GM03348 (cell line): ENCODE measurements around the gene MTRFR.

Experiments
- DNase-seq: peaks from one replicate; pipeline ENCODE4 v3.0.0; 2012; ENCODE audit warnings: low spot score

The MTRFR gene

DNA sequence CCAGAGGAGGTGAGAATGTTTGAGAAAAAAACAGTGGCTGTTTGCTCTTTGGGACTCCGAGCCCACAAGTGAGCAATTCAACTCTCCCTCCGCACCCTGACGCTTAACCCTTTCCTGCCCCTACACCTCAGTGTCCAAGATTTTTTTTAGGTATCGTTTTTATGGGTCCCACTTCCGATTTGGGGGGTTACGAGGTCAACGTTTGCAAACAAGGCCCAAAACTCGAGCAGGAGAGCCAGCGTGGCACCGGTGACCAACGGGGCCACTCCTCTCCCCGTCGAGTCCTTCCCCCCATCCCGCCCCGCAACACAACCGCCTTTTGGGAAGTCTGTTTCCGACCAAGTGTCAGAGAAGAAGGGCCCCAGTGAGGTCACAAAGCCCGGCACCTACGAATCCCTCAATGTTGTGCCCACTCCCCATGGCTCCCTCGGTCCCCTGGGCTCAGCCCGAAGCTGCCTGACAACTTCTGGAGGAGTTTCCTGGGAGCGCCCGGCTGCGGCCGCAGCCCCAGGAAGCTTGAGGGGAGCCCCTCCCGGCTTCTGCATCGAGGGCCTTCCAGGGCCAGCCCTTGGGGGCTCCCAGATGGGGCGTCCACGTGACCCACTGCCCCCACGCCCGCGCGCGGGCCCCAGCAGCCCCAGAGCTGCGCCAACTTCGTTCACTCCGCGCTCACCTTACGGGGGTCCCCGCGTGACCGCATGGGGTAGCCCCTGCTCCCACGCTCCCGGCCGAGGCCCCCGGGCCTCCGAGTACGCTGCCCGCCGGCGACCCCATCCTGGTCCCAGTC, 37.2 kb downstream of the MTRFR start:
- DNase-seq: peak; percentile 76

DNA sequence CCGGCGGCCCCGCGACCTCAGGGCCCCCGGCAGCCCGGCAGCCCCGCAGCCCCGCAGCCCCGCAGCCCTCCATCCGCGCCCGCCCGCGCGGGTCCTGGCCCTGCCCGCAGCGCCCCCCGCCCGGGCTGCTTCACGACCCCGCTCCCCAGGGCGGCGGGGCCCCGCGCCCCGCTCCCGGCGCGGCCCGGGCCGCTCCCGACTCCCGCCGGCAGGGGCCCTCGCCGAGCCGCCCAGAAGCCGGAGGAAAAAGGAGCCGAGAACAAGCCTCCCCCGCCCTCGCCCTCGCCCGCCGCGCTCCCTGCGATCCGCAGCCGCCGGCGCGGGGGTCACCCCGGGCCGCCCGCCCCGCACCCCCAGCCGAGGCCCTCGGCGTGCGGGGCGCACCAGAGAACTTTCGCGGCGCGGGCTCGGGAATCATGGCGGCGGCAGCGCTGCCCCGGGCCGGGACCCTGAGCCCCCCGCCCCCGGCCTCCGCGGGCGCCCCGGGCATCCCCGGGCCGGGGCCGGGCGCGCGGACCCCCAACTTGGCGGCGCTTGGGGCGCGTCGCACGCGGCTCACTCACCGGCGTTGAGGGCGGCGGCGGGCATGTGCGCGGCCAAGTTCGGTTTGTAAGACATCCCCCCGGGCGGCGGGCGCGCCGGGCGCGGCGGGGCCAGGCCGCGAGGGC, 37.9 kb downstream of the MTRFR start:
- peak; percentile 94 for DNase-seq

DNA sequence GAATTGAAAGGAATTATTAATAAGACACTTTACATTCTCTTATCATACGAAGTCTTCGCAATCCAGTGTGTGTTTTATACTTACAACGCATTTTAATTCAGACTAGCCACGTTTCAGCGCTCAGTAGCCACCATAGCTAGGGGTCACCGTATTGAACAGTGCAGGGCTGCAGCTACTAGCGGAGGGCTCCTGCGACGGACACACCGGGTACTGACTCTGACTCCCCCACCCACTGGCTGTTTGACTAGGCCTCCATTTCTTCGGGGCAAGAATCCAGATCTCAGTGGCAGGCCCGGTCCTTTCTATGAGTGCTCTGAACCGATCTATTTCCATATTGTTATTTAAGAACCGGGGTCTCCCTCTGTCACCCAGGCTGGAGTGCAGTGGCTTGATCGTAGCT, 39.9 kb downstream of the MTRFR start:
- DNase-seq: no peak

DNA sequence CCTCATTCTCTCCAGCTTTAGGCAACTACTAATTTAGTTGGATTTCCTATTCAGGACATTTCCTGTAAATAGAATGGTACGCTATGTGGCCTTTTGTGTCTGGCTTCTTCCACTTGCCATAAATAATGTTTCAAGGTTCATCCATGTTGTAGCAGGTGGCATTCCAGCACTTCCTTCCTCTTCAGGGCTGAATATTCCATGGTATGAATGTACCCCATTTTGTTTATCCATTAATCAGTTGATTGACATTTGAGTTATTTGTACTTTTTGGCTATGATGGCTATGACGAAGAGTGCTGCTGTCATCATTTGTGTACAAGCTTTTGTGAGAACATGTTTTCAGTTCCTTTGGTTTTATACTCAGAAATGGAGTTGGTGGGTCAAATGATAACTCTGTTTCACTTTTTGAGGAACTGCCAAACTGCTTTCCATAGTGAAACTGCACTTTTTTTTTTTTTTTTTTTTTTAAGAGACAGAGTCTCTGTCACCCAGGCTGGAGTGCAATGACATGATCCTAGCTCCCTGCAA, 44.9 kb downstream of the MTRFR start:
- no peak for DNase-seq

DNA sequence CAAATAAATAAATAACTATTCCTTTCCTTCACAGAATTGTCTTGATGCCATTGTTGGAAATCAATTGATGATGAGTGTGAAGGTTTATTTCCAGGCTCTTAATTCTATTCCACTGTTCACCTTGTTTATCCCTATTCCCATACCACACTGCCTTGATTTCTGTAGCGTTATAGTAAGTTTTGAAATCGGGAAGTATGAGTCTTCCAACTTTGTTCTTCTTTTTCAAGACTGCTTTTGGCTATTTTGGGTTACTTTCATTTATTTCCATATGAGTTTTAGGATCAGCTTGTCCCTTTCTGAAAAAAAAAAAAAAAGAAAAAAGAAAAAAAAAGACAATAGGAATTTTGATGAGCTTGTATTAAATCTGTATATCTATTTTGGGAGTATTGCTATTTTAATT, 47.7 kb downstream of the MTRFR start:
- no peak for DNase-seq

DNA sequence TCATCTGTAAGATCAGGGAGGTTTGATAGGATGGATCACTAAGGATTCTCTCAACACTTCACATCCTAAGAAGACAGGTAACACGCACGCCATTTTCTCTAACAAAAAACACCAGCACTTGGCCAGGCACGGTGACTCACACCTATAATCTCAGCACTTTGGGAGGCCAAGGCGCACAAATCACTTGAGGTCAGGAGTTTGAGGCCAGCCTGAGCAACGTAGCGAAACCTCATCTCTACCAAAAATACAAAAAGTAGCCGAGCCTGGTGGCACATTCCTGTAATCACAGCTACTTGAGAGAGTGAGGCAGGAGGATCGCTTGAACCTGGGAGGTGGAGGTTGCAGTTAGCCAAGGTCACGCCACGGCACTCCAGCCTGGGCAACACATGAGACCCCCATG, 48.9 kb downstream of the MTRFR start:
- DNase-seq: no peak

DNA sequence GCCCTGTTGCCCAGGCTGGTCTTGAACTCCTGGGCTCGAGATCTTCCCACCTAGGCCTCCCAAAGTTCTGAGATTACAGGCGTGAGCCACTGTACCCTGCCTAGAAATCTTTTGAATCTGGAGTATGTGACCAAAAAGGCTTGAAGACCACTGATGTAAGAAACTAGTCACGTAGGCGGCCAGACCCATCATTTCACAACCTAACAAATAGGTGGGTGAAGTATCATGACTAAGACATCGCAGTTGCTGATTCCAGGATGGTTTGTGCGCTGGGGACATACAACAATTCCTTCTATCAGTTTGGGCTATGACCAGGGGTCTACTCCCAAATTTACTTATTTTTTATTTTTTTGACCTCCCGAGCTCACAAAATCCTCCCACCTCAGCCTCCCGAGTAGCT, 50.2 kb downstream of the MTRFR start:
- DNase-seq: no peak

DNA sequence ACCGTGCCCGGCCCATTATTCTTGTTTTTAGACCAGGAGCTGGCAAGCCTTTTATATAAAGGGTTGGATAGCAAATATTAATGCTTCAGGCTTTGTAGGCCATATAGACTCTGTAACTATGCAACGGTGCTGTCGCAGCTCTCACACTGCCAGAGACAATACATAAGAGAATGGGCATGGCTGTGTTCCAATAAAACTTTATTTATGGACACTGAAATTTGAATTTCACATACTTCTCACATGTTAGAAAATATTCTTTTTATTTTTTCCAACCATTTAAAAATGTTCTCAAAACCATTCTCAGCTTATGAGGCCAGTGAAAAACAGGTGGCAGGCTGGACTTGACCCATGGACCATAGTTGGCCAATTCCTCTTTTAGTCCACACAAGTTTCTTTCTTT, 51.4 kb downstream of the MTRFR start:
- DNase-seq: no peak

DNA sequence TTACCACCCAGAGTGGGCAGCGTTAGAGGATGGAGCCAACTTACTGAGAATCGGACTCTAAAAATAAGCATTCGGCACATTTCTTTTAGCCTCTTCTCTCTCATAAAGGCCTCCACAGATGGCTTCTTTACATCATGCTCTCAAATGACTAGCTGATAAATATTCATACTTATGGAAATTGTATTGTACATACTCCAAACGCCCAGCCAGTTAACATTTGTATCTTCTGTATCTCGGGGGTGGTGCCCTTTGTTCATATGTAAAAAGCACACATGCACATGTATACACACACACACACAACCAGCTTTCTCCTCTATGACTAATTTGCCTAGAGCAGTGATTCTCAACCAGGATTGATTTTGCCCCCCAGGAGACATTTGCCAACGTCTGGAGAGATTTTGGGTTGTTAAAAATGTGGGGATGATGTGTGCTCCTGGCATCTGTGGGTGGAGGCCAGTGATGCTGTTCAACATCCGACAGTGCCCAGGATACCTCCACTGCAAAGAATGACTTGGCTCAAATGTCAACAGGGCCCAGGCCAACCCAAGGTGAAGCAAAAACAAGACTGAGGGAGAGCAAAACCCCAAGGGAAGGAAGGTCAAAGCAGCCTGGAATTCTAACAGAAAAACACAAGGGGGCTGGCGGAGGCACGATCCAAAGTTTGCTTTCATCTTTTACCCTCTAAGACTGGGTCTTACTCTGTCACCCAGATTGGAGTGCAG, 53.6 kb downstream of the MTRFR start:
- DNase-seq: no peak

DNA sequence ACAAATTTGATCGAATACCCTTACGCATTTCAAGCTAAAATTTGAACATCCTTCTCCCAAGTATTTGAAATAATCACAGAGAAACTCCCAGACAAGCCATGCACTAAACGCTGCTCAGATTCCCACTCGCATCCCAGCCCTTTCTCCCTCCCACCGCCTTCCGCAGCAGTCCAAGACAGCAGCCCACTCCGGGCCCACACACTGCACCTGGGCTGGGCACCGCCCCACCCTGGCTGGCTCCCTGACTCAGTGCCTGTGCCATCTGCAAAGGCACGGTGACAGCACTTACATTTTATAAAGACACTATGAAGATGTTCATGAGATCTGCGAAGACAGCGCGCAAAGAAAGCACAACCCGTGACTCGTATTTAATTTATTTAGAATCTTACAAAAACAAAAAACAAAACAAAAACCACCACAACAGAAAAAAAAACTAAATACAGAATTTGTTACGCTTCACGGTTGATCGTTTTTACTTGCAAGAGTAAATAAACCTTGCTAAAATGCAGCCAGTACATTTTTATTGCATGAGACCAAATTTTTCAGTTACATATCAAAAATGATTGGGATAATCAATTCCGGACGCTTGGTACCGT, 55.6 kb downstream of the MTRFR start:
- no peak for DNase-seq

DNA sequence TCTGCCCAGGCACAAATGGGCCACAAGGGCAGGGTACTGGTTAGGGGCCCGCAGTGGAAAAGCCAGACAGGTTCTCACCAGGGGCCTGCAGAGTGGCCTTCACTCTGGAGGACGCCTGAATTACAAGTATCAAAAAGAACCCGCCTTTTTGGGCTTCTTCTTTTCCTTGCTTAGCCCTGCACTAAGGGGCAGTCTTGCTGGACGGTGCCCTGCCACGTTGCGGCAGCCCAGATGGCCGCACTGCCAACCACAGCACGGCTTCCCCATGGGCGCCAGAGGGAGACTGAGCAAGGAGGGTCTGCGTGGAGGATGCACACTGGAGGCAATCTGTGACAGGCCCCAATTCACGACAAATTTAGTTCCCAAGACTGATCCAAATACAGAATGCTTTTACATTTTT, 56.7 kb downstream of the MTRFR start:
- no peak for DNase-seq

DNA sequence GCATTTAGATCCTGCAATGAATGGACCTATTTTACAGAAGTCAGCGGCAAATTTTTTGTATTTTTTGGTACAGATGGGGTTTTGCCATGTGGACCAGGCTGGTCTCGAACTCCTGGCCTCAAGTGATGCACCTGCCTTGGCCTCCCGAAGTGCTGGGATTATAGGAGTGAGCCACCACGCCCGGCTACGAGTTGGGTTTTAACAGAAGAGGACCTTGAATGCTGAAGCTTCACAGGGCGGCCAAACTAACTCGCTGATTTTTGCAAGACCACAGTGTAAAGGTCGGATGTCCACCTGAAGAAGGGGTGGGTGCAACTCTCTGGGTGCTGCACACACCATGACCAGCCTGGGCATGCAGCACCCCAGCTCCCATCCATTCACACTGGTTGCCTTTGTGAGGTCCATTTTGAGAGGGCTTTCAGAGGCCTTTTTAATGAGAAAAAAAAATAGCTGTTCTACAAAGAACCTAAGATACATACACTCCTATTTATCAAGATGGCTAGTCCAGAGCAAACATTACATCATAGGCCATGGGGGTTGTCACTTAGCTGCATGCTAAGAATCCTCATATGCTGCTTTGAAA, 60.0 kb downstream of the MTRFR start:
- DNase-seq: no peak

DNA sequence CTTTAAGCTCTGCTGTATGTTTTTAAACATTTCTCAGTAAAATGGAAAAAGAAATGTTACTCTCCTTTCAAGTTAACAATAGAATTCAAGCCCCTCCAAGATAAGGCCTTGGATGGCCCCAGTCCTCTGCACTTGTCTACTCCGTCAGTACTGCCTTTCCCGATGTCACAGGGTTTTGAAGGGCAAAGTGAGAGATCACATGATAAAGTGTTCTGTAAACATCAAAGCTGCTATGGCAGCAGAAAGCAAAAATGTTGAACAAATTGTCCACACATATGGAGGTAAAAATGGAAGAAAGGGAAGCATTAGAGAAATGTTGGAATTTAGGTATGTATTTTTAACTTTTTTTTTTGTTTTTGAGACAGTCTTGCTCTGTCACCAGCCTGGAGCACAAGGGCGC, 71.9 kb downstream of the MTRFR start:
- no peak for DNase-seq

DNA sequence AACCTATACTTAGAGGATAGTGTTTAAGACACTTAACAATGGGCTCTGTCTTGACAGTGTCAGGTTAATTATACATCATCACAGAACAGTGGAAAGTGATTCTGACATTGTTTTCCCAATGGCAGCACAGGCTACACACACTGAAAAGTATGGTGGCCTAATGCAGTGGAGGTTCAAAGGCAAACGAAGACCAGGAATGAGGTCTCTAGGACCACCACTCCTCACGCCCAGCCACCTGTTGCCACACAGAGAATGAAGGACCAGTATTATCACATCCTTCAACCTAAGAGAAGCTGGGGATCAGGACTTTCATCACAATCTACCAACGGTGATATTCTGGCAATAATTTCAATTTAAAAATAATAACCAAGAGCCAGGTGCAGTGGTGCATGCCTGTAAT, 73.0 kb downstream of the MTRFR start:
- no peak for DNase-seq
